Measurements from ENCODE around the gene EDIL3. TPM values are rescaled to one million over a fixed set of nuclear protein-coding genes. Genes with fewer than 3 reads are reported as not detected.

EDIL3 gene
- polyA plus RNA-seq, 2 donors = 1.6 to 2.7 TPM

DNA sequence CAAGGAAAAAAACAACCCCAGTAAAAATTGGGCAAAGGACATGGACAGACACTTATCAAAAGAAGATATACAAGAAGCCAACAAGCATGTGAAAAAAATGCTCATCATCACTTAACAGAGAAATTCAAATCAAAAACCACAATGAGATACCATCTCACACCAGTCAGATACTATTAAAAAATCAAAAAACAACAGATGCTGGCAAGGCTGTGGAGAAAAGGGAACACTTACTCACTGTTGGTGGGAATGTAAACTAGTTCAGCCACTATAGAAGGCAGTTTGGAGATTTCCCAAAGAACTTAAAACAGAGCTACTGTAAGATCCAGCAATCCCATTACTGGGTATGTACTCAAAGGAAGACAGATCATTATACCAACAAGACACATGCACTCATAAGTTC lies 157.4 kb downstream of the EDIL3 start:
- Histone ChIP-seq H3K36me3 (ENCODE audit: control insufficient read depth in 2 of 2, insufficient read depth in 2 of 2, low read length in 1 of 2) (no peaks in the 10 kb centered on the region), H3K9me3 (ENCODE audit: control insufficient read depth in 2 of 2, insufficient read depth in 1 of 2, low read depth in 1 of 2, low read length in 1 of 2) (no peaks in the 10 kb centered on the region), H3K27ac (ENCODE audit: low read depth in 2 of 2, low read length in 1 of 2) (no peak overlapping the region), H3K4me1 (ENCODE audit: control insufficient read depth in 2 of 2, insufficient read depth in 2 of 2, low read length in 1 of 2) (no peaks in the 10 kb centered on the region), H3K27me3 (ENCODE audit: control insufficient read depth in 1 of 2, insufficient read depth in 2 of 2, low read length in 2 of 2) (no peaks in the 10 kb centered on the region), H3K4me3 (ENCODE audit: low read depth in 1 of 2, low read length in 2 of 2) (no peak overlapping the region)

DNA sequence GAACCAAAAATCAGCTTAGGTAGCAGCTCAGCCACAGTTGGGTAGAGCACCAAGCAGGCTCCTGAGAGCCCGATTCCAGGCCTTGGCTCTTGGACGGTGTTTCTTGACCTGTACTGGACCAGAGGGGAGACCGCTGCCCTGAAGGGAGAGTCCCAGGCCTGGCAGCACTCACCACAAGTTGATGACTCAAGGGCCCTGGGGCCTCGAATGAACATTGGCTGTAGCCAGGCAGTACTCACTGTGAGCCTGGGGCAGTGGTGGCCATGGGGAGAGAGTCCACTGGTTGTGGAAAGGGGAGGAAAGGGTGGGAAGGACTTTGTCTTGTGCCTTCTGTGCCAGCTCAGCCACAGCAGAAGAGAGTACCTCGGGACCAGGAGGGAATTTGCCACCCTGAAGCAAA lies 166.1 kb downstream of the EDIL3 start:
- 58 to 67% methylated on average over 5 of the region's 5 CpGs for WGBS, 2 donors
- Histone ChIP-seq H3K27ac (ENCODE audit: low read depth in 2 of 2, low read length in 1 of 2) (no peak overlapping the region), H3K36me3 (ENCODE audit: control insufficient read depth in 2 of 2, insufficient read depth in 2 of 2, low read length in 1 of 2) (no peaks in the 10 kb centered on the region), H3K9me3 (ENCODE audit: control insufficient read depth in 2 of 2, insufficient read depth in 1 of 2, low read depth in 1 of 2, low read length in 1 of 2) (no peaks in the 10 kb centered on the region), H3K4me1 (ENCODE audit: control insufficient read depth in 2 of 2, insufficient read depth in 2 of 2, low read length in 1 of 2) (no peaks in the 10 kb centered on the region), H3K4me3 (ENCODE audit: low read depth in 1 of 2, low read length in 2 of 2) (no peak overlapping the region), H3K27me3 (ENCODE audit: control insufficient read depth in 1 of 2, insufficient read depth in 2 of 2, low read length in 2 of 2) (no peaks in the 10 kb centered on the region)

DNA sequence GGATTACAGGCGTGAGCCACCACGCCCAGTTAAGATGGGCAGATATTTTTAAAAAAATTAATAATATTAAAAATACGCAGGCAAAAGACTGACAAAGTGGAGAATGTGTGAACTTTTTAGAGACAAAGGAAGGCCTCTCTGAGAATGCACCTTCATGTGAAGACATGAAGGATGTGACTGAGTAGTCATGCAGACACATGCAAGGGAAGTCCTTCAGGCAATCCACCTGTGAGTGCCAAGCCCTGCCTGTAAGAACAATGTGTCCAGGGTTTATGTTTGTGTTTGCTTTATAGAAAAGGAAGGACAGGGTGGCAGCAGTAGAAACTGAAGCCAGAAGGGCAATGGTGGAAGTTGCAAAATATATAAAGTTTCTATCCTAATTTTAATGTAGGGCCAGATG lies 169.2 kb downstream of the EDIL3 start:
- Histone ChIP-seq H3K4me1 (ENCODE audit: control insufficient read depth in 2 of 2, insufficient read depth in 2 of 2, low read length in 1 of 2) (no peaks in the 10 kb centered on the region), H3K36me3 (ENCODE audit: control insufficient read depth in 2 of 2, insufficient read depth in 2 of 2, low read length in 1 of 2) (no peaks in the 10 kb centered on the region), H3K27me3 (ENCODE audit: control insufficient read depth in 1 of 2, insufficient read depth in 2 of 2, low read length in 2 of 2) (no peaks in the 10 kb centered on the region), H3K27ac (ENCODE audit: low read depth in 2 of 2, low read length in 1 of 2) (no peak overlapping the region), H3K9me3 (ENCODE audit: control insufficient read depth in 2 of 2, insufficient read depth in 1 of 2, low read depth in 1 of 2, low read length in 1 of 2) (no peaks in the 10 kb centered on the region), H3K4me3 (ENCODE audit: low read depth in 1 of 2, low read length in 2 of 2) (no peak overlapping the region)
- WGBS, 2 donors = 57 to 69% methylated on average over 3 of the region's 3 CpGs

DNA sequence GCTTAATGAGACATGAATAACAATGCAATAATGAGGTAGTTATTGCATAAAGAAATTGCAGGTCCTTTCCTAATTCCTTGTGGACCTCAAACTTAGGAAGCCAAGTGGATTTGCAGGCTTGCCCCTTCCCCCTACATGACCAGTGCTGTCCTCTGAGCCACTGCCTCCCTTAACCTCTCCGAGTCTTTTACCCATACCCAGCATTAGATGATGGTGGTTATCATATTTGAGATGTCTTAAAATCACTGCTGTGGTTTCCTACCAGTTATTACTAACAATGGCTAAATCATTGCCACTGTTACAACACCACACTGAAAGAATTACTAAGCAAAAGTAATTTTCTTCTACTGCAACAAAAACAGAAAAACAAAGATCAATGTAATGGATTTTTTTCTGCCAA lies 170.8 kb downstream of the EDIL3 start:
- WGBS, 2 donors = 83 to 90% methylated on average over 1 of the region's 1 CpG
- Histone ChIP-seq H3K27me3 (ENCODE audit: control insufficient read depth in 1 of 2, insufficient read depth in 2 of 2, low read length in 2 of 2) (no peaks in the 10 kb centered on the region), H3K36me3 (ENCODE audit: control insufficient read depth in 2 of 2, insufficient read depth in 2 of 2, low read length in 1 of 2) (no peaks in the 10 kb centered on the region), H3K9me3 (ENCODE audit: control insufficient read depth in 2 of 2, insufficient read depth in 1 of 2, low read depth in 1 of 2, low read length in 1 of 2) (no peaks in the 10 kb centered on the region), H3K27ac (ENCODE audit: low read depth in 2 of 2, low read length in 1 of 2) (no peak overlapping the region), H3K4me1 (ENCODE audit: control insufficient read depth in 2 of 2, insufficient read depth in 2 of 2, low read length in 1 of 2) (no peaks in the 10 kb centered on the region), H3K4me3 (ENCODE audit: low read depth in 1 of 2, low read length in 2 of 2) (no peak overlapping the region)

DNA sequence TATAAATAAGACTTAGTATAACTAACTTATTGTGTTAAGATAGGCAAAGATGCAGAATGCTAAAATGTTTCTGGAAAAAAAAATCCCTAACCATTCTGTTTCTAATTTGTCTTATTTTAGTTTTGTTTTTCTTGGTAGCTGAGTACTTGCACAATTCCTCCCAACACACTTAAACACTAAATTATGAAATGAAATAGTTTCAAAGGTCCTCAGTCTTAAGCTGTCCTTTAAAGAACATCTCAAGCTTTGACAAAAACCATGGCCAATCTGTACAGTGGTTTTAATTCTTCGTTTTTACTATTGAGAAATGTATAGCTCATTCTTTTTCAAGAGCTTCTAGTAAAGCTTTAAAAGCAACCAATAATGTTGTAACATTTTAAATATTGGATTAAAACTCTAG lies 171.5 kb downstream of the EDIL3 start:
- H3K4me3 ChIP-seq (ENCODE audit: low read depth in 1 of 2, low read length in 2 of 2) = no peak overlapping the region
- no peaks in the 10 kb centered on the region for H3K4me1 ChIP-seq (ENCODE audit: control insufficient read depth in 2 of 2, insufficient read depth in 2 of 2, low read length in 1 of 2)
- H3K27ac ChIP-seq (ENCODE audit: low read depth in 2 of 2, low read length in 1 of 2) = no peak overlapping the region
- no peaks in the 10 kb centered on the region for H3K27me3 ChIP-seq (ENCODE audit: control insufficient read depth in 1 of 2, insufficient read depth in 2 of 2, low read length in 2 of 2)
- no peaks in the 10 kb centered on the region for H3K36me3 ChIP-seq (ENCODE audit: control insufficient read depth in 2 of 2, insufficient read depth in 2 of 2, low read length in 1 of 2)
- 59 to 78% methylated on average over 1 of the region's 1 CpG for WGBS, 2 donors
- no peaks in the 10 kb centered on the region for H3K9me3 ChIP-seq (ENCODE audit: control insufficient read depth in 2 of 2, insufficient read depth in 1 of 2, low read depth in 1 of 2, low read length in 1 of 2)

DNA sequence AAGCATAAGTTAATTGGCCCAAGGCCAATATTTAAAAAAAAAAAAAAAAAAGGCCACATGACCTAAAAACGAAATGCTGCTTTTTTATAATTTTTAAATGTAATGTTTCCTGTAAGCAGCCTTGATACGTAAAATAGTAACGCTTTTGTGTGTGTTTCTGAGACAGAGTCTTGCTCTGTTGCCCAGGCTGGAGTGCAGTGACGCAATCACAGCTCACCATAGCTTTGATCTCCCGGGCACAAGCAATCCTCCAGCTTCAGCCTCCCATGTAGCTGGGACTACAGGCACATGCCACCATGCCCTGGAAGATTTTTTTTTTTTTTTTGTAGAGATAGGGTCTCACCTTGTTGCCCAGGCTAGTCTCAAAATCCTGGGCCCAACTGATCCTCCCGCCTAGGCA lies 179.9 kb downstream of the EDIL3 start:
- H3K4me3 ChIP-seq (ENCODE audit: low read depth in 1 of 2, low read length in 2 of 2) = no peak overlapping the region
- 81 to 82% methylated on average over 6 of the region's 6 CpGs for WGBS, 2 donors
- H3K27ac ChIP-seq (ENCODE audit: low read depth in 2 of 2, low read length in 1 of 2) = no peak overlapping the region
- H3K9me3 ChIP-seq (ENCODE audit: control insufficient read depth in 2 of 2, insufficient read depth in 1 of 2, low read depth in 1 of 2, low read length in 1 of 2) = no peaks in the 10 kb centered on the region
- H3K4me1 ChIP-seq (ENCODE audit: control insufficient read depth in 2 of 2, insufficient read depth in 2 of 2, low read length in 1 of 2) = no peaks in the 10 kb centered on the region
- H3K27me3 ChIP-seq (ENCODE audit: control insufficient read depth in 1 of 2, insufficient read depth in 2 of 2, low read length in 2 of 2) = no peaks in the 10 kb centered on the region
- no peaks in the 10 kb centered on the region for H3K36me3 ChIP-seq (ENCODE audit: control insufficient read depth in 2 of 2, insufficient read depth in 2 of 2, low read length in 1 of 2)

DNA sequence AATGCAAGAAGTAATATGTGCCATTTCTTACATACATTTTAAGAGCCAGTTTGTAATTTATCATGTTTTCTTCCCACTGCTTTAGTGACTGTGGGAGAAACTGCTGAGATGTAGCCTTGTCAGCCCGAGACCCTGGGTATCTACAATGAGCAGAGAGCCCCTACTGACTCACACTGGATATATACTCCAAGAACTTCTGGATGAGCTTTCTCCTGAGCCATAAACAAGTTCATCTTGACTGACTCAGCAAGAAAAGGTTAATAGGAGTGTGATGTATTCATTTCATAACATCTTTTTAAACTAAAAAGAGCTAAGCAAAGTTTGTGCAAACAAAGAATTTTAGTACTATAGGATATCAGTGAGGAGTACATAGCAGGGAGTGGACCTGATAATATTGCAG lies 182.5 kb downstream of the EDIL3 start:
- 84 to 89% methylated on average over 1 of the region's 1 CpG for WGBS, 2 donors
- H3K9me3 ChIP-seq (ENCODE audit: control insufficient read depth in 2 of 2, insufficient read depth in 1 of 2, low read depth in 1 of 2, low read length in 1 of 2) = no peaks in the 10 kb centered on the region
- no peaks in the 10 kb centered on the region for H3K36me3 ChIP-seq (ENCODE audit: control insufficient read depth in 2 of 2, insufficient read depth in 2 of 2, low read length in 1 of 2)
- H3K27ac ChIP-seq (ENCODE audit: low read depth in 2 of 2, low read length in 1 of 2) = no peak overlapping the region
- H3K4me1 ChIP-seq (ENCODE audit: control insufficient read depth in 2 of 2, insufficient read depth in 2 of 2, low read length in 1 of 2) = no peaks in the 10 kb centered on the region
- no peak overlapping the region for H3K4me3 ChIP-seq (ENCODE audit: low read depth in 1 of 2, low read length in 2 of 2)
- H3K27me3 ChIP-seq (ENCODE audit: control insufficient read depth in 1 of 2, insufficient read depth in 2 of 2, low read length in 2 of 2) = no peaks in the 10 kb centered on the region

DNA sequence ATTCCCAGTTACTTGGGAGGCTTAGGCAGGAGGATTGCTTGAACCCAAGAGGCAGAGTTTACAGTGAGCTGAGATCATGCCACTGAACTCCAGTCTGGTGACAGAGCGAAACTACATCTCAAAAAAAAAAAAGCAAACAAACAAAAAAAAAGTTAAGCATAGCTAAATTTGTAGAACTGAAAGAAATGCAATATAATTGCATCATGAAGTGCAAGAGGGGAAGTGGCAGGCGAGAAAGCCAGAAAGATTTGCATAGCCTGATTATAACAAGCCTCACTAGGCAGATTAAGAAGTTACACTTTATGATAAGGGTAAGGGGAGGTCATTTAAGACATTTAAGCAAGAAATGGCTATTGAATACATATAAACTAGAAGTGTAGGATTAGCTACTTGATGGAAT lies 187.1 kb downstream of the EDIL3 start:
- Histone ChIP-seq H3K27me3 (ENCODE audit: control insufficient read depth in 1 of 2, insufficient read depth in 2 of 2, low read length in 2 of 2) (no peaks in the 10 kb centered on the region), H3K4me1 (ENCODE audit: control insufficient read depth in 2 of 2, insufficient read depth in 2 of 2, low read length in 1 of 2) (no peaks in the 10 kb centered on the region), H3K9me3 (ENCODE audit: control insufficient read depth in 2 of 2, insufficient read depth in 1 of 2, low read depth in 1 of 2, low read length in 1 of 2) (no peaks in the 10 kb centered on the region), H3K4me3 (ENCODE audit: low read depth in 1 of 2, low read length in 2 of 2) (no peak overlapping the region), H3K36me3 (ENCODE audit: control insufficient read depth in 2 of 2, insufficient read depth in 2 of 2, low read length in 1 of 2) (no peaks in the 10 kb centered on the region), H3K27ac (ENCODE audit: low read depth in 2 of 2, low read length in 1 of 2) (no peak overlapping the region)
- 79 to 89% methylated on average over 2 of the region's 2 CpGs for WGBS, 2 donors

DNA sequence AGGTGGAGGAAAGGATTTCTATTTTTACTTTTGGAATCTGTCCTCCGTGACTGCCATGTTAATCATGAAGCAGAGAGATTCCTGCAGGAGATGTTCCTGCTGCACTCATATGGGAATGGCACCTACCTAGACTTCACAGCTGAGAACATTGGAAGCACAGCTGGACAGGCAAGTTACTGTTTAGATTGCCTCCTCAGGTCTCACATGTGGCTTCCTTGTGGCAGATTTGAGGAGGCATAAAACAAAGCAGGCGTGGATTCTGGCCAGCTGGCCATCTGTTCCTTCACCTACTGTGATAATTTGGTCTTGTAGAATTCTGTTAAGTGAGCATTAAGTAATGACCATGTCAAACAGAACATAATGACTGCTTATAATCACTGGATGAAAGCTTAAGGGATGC lies 193.4 kb downstream of the EDIL3 start:
- Histone ChIP-seq H3K4me1 (ENCODE audit: control insufficient read depth in 2 of 2, insufficient read depth in 2 of 2, low read length in 1 of 2) (no peaks in the 10 kb centered on the region), H3K4me3 (ENCODE audit: low read depth in 1 of 2, low read length in 2 of 2) (no peak overlapping the region), H3K27ac (ENCODE audit: low read depth in 2 of 2, low read length in 1 of 2) (no peak overlapping the region), H3K9me3 (ENCODE audit: control insufficient read depth in 2 of 2, insufficient read depth in 1 of 2, low read depth in 1 of 2, low read length in 1 of 2) (no peaks in the 10 kb centered on the region), H3K36me3 (ENCODE audit: control insufficient read depth in 2 of 2, insufficient read depth in 2 of 2, low read length in 1 of 2) (no peaks in the 10 kb centered on the region), H3K27me3 (ENCODE audit: control insufficient read depth in 1 of 2, insufficient read depth in 2 of 2, low read length in 2 of 2) (no peaks in the 10 kb centered on the region)
- 50 to 71% methylated on average over 2 of the region's 2 CpGs for WGBS, 2 donors

DNA sequence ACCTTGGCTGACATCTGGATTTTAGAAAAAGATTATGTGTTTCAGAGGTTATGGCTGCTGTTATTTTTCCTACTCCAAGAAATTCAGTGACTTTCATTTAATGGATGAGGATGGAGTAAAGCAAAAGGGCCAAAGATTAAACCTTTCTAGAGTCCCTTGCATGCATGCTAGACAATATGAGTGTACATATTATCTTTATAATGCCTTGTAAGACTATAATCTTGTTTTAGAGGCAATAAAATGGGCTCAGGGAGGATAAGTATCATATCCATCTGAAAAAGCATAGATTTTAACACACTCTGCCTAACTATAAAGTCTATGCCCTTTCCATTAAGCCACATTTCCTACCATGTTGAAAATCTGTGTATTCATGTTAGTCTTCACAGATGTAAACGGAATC lies 199.8 kb downstream of the EDIL3 start:
- no peaks in the 10 kb centered on the region for H3K27me3 ChIP-seq (ENCODE audit: control insufficient read depth in 1 of 2, insufficient read depth in 2 of 2, low read length in 2 of 2)

More for the DNA sequence above, 199.8 kb downstream of the EDIL3 start:
- no peaks in the 10 kb centered on the region for H3K36me3 ChIP-seq (ENCODE audit: control insufficient read depth in 2 of 2, insufficient read depth in 2 of 2, low read length in 1 of 2)
- H3K9me3 ChIP-seq (ENCODE audit: control insufficient read depth in 2 of 2, insufficient read depth in 1 of 2, low read depth in 1 of 2, low read length in 1 of 2) = no peaks in the 10 kb centered on the region
- H3K4me1 ChIP-seq (ENCODE audit: control insufficient read depth in 2 of 2, insufficient read depth in 2 of 2, low read length in 1 of 2) = no peaks in the 10 kb centered on the region
- H3K4me3 ChIP-seq (ENCODE audit: low read depth in 1 of 2, low read length in 2 of 2) = no peak overlapping the region
- H3K27ac ChIP-seq (ENCODE audit: low read depth in 2 of 2, low read length in 1 of 2) = no peak overlapping the region
- WGBS, 2 donors = 93 to 94% methylated on average over 1 of the region's 1 CpG
